Bladder microvascular endothelial cell (primary cell): Measurements from ENCODE around the gene NAT16. TPM values are rescaled to one million over a fixed set of nuclear protein-coding genes. Genes with fewer than 3 reads are reported as not detected.

Experiments
- total RNA-seq: library from RNA; depleted of rRNA; stranded (reverse); fragments of >200 nt; gene quantifications from 2 replicates; pipeline ENCODE4 v1.2.3, GENCODE V29; 2014

NAT16 gene
- total RNA-seq = not detected in 2 replicates

GRCh38 chr7:101180130-101180755 is at the start of gene NAT16:
Gene NAT16, minus strand, starts transcription at chr7:101180293. Its CDS starts 5,486 bp downstream, at chr7:101174807.

GRCh38 chr7:101217388-101218235 is 37.5 kb upstream of the NAT16 start, which contains the start of the genes PLOD3 and ZNHIT1:
Gene PLOD3, minus strand, starts transcription at chr7:101217581. Its CDS starts 307 bp downstream, at chr7:101217274.
Gene ZNHIT1, plus strand, starts transcription at chr7:101218165. Its CDS starts 31 bp downstream, at chr7:101218196.

GRCh38 chr7:101200862-101201599 is 20.9 kb upstream of the NAT16 start, which contains the start of gene MOGAT3:
Gene MOGAT3, minus strand, starts transcription at chr7:101201036. Its CDS starts 182 bp downstream, at chr7:101200854.

GRCh38 chr7:101165075-101165957 is 14.8 kb downstream of the NAT16 start, which contains the start of gene VGF:
Gene VGF, minus strand, starts transcription at chr7:101165569. Its CDS starts 726 bp downstream, at chr7:101164843.

GRCh38 chr7:101153969-101154692 is 26.0 kb downstream of the NAT16 start, which contains the start of gene AP1S1:
Gene AP1S1, plus strand, starts transcription at chr7:101154476. Its CDS starts 39 bp downstream, at chr7:101154515.

GRCh38 chr7:101126651-101127459 is 53.2 kb downstream of the NAT16 start, which contains the start of gene SERPINE1:
Gene SERPINE1, plus strand, starts transcription at chr7:101127104. Its CDS starts 1,290 bp downstream, at chr7:101128394.

Other genes with a start within 250 kb of the NAT16 start
- under 0.01 TPM in 1 of 2 replicates, not detected in the other for gene MUC3A, start 230.8 kb downstream of the NAT16 start, total RNA-seq
- not detected in 2 replicates for gene MUC12, start 210.7 kb downstream of the NAT16 start, total RNA-seq
- not detected in 2 replicates for gene MUC17, start 160.2 kb downstream of the NAT16 start, total RNA-seq
- 14.4 and 48.5 TPM in 2 replicates for gene TRIM56, start 94.8 kb downstream of the NAT16 start, total RNA-seq
- 270 and 1,595 TPM in 2 replicates for gene SERPINE1, start 53.2 kb downstream of the NAT16 start, total RNA-seq
- gene AP1S1, start 25.8 kb downstream of the NAT16 start, total RNA-seq = 149 and 186 TPM in 2 replicates
- not detected in 2 replicates for gene VGF, start 14.7 kb downstream of the NAT16 start, total RNA-seq
- not detected in 2 replicates for gene MOGAT3, start 20.7 kb upstream of the NAT16 start, total RNA-seq
- gene PLOD3, start 37.3 kb upstream of the NAT16 start, total RNA-seq = 52.3 and 103 TPM in 2 replicates
- 55.8 and 118 TPM in 2 replicates for gene ZNHIT1, start 37.9 kb upstream of the NAT16 start, total RNA-seq
- gene CLDN15, start 57.5 kb upstream of the NAT16 start, total RNA-seq = 1.8 and 4.5 TPM in 2 replicates
- gene FIS1, start 64.8 kb upstream of the NAT16 start, total RNA-seq = 206 and 302 TPM in 2 replicates
- gene IFT22, start 141.5 kb upstream of the NAT16 start, total RNA-seq = 12.5 and 14.4 TPM in 2 replicates
- 0.13 TPM in 1 of 2 replicates, not detected in the other for gene COL26A1, start 182.6 kb upstream of the NAT16 start, total RNA-seq